SK-N-SH treated with all-trans-retinoic acid at 6 μM for 48 hours (cell line): ENCODE measurements around the gene ST3GAL3.

Experiments used
- ATAC-seq: fragments of 200-7000 bp; cut with Tn5 transposase; 3 replicates; pipeline ENCODE4 v1.9.1; 2020; ENCODE audit warnings: mild to moderate bottlenecking, moderate library complexity
- ARNTL ChIP-seq: fragments of 450-650 bp; formaldehyde crosslinking; IDR thresholded peaks from 2 replicates; pipeline ENCODE4 v1.5.0; 2020; ENCODE audit warnings: low read depth, mild to moderate bottlenecking, moderate library complexity, borderline replicate concordance
- BACH2 ChIP-seq: fragments of 250-450 bp; sonication (Bioruptor Pico); IDR thresholded peaks from 2 replicates; pipeline ENCODE4 v1.9.0; 2021; ENCODE audit warnings: mild to moderate bottlenecking, borderline replicate concordance
- CREB5 ChIP-seq: fragments of 250-450 bp; sonication (Bioruptor Pico); IDR thresholded peaks from 2 replicates; pipeline ENCODE4 v1.5.1; 2020; ENCODE audit warnings: low read depth, mild to moderate bottlenecking, moderate library complexity
- CSDC2 ChIP-seq: fragments of 250-450 bp; sonication (Bioruptor Pico); IDR thresholded peaks from 2 replicates; pipeline ENCODE4 v1.5.0; 2020; ENCODE audit warnings: mild to moderate bottlenecking, moderate library complexity
- CSRNP3 ChIP-seq: fragments of 250-450 bp; sonication (Bioruptor Pico); IDR thresholded peaks from 2 replicates; pipeline ENCODE4 v1.5.1; 2021; ENCODE audit warnings: mild to moderate bottlenecking, moderate library complexity
- ESRRG ChIP-seq: fragments of 250-450 bp; sonication (Bioruptor Pico); IDR thresholded peaks from 2 replicates; pipeline ENCODE4 v1.6.1; 2021; ENCODE audit warnings: mild to moderate bottlenecking
- GLIS3 ChIP-seq: fragments of 250-450 bp; sonication (Bioruptor Pico); IDR thresholded peaks from 2 replicates; pipeline ENCODE4 v1.5.0; 2020; ENCODE audit warnings: mild to moderate bottlenecking, moderate library complexity
- ISL1 ChIP-seq: fragments of 250-450 bp; sonication (Bioruptor Pico); IDR thresholded peaks from 2 replicates; pipeline ENCODE4 v2.1.2; 2022; ENCODE audit warnings: mild to moderate bottlenecking, moderate library complexity
- OSR1 ChIP-seq: fragments of 250-450 bp; sonication (Bioruptor Pico); IDR thresholded peaks from 2 replicates; pipeline ENCODE4 v1.8.0; 2022; ENCODE audit warnings: moderate library complexity, mild to moderate bottlenecking, inconsistent platforms
- PATZ1 ChIP-seq: fragments of 250-450 bp; sonication (Bioruptor Pico); IDR thresholded peaks from 2 replicates; pipeline ENCODE4 v1.8.0; 2020; ENCODE audit warnings: mild to moderate bottlenecking, moderate library complexity, borderline replicate concordance
- POU6F1 ChIP-seq: fragments of 250-450 bp; sonication (Bioruptor Pico); IDR thresholded peaks from 2 replicates; pipeline ENCODE4 v1.8.0; 2021; ENCODE audit warnings: low read depth, mild to moderate bottlenecking, moderate library complexity, borderline replicate concordance
- PPARA ChIP-seq: fragments of 250-450 bp; sonication (Bioruptor Pico); IDR thresholded peaks from 2 replicates; pipeline ENCODE4 v1.5.0; 2020; ENCODE audit warnings: mild to moderate bottlenecking, borderline replicate concordance
- RARB ChIP-seq: fragments of 250-450 bp; sonication (Bioruptor Pico); IDR thresholded peaks from 2 replicates; pipeline ENCODE4 v1.8.0; 2021; ENCODE audit warnings: mild to moderate bottlenecking, moderate library complexity
- SNAI2 ChIP-seq: fragments of 250-450 bp; sonication (Bioruptor Pico); IDR thresholded peaks from 2 replicates; pipeline ENCODE4 v1.5.0; 2020; ENCODE audit warnings: mild to moderate bottlenecking, moderate library complexity
- TCF4 ChIP-seq: fragments of 250-450 bp; sonication (Bioruptor Pico); IDR thresholded peaks from 2 replicates; pipeline ENCODE4 v1.8.0; 2021; ENCODE audit warnings: mild to moderate bottlenecking, moderate library complexity, borderline replicate concordance
- TOX ChIP-seq: fragments of 250-450 bp; sonication (Bioruptor Pico); IDR thresholded peaks from 2 replicates; pipeline ENCODE4 v1.8.0; 2021; ENCODE audit warnings: mild to moderate bottlenecking, moderate library complexity, borderline replicate concordance
- ZC3H10 ChIP-seq: fragments of 250-450 bp; sonication (Bioruptor Pico); IDR thresholded peaks from 2 replicates; pipeline ENCODE4 v1.5.1; 2021; ENCODE audit warnings: mild to moderate bottlenecking, moderate library complexity
- ZFP3 ChIP-seq: fragments of 250-450 bp; sonication (Bioruptor Pico); IDR thresholded peaks from 2 replicates; pipeline ENCODE4 v1.5.0; 2020; ENCODE audit warnings: mild to moderate bottlenecking, moderate library complexity
- ZFP30 ChIP-seq: fragments of 450-650 bp; formaldehyde crosslinking; IDR thresholded peaks from 2 replicates; pipeline ENCODE4 v1.5.0; 2022; ENCODE audit warnings: mild to moderate bottlenecking, moderate library complexity
- ZNF70 ChIP-seq: fragments of 450-650 bp; formaldehyde crosslinking; IDR thresholded peaks from 2 replicates; pipeline ENCODE4 v1.5.0; 2020; ENCODE audit warnings: mild to moderate bottlenecking, moderate library complexity
- ZNF8 ChIP-seq: fragments of 450-650 bp; formaldehyde crosslinking; IDR thresholded peaks from 2 replicates; pipeline ENCODE4 v1.5.0; 2020; ENCODE audit warnings: mild to moderate bottlenecking, moderate library complexity

The ST3GAL3 gene

GRCh38 chr1:43779805-43780403 is 72.6 kb downstream of the ST3GAL3 start (continued):
- TF ChIP-seq POU6F1 (CRISPR knock-in tag) (no peak), OSR1 (CRISPR knock-in tag) (no peak), RARB (CRISPR knock-in tag) (no peak), TCF4 (CRISPR knock-in tag) (no peak)

GRCh38 chr1:43781574-43781973 is 74.2 kb downstream of the ST3GAL3 start:
- no peak for ATAC-seq
- TF ChIP-seq OSR1 (CRISPR knock-in tag) (no peak), ZC3H10 (CRISPR knock-in tag) (no peak), ZNF70 (no peak), CSRNP3 (CRISPR knock-in tag) (no peak), GLIS3 (CRISPR knock-in tag) (no peak)

- no peak for TF ChIP-seq ZFP3 (CRISPR knock-in tag)
- no peak for TF ChIP-seq CSDC2 (CRISPR knock-in tag)
- no peak for TF ChIP-seq ESRRG (CRISPR knock-in tag)
- TF ChIP-seq CSRNP3 (CRISPR knock-in tag), result no peak
- no peak for TF ChIP-seq ARNTL
- no peak for TF ChIP-seq POU6F1 (CRISPR knock-in tag)
- TF ChIP-seq ZFP30 (CRISPR knock-in tag), result no peak
- TF ChIP-seq BACH2 (CRISPR knock-in tag), result no peak
- TF ChIP-seq TOX (CRISPR knock-in tag), result no peak
- TF ChIP-seq ISL1, result no peak
- TF ChIP-seq RARB (CRISPR knock-in tag), result no peak
- no peak for TF ChIP-seq TCF4 (CRISPR knock-in tag)
- TF ChIP-seq ZNF8 (CRISPR knock-in tag), result no peak
- TF ChIP-seq PATZ1, result no peak
- TF ChIP-seq OSR1 (CRISPR knock-in tag), result no peak
- ATAC-seq, result no peak
Measured at GRCh38 chr1:43783096-43783670, 75.8 kb downstream of the ST3GAL3 start.

GRCh38 chr1:43783671-43784205 is 76.4 kb downstream of the ST3GAL3 start:
- peak; percentile 48 for ATAC-seq
- TF ChIP-seq PPARA (CRISPR knock-in tag) (no peak), CSRNP3 (CRISPR knock-in tag) (no peak), ARNTL (no peak), TOX (CRISPR knock-in tag) (no peak), PATZ1 (no peak), CREB5 (CRISPR knock-in tag) (no peak), ZFP30 (CRISPR knock-in tag) (no peak), RARB (CRISPR knock-in tag) (no peak), SNAI2 (CRISPR knock-in tag) (no peak), BACH2 (CRISPR knock-in tag) (no peak), TCF4 (CRISPR knock-in tag) (no peak), CSDC2 (CRISPR knock-in tag) (no peak), ESRRG (CRISPR knock-in tag) (no peak)
